ENCODE measurements around the gene RBBP8NL.

GRCh38 chr20:62362991-62363919 is 64.1 kb downstream of the RBBP8NL start:
- TF ChIP-seq CTCF (conservative IDR thresholded peaks at IDR 0.05; ENCODE audit: low read depth, low read length) = no peak
- no peak for TF ChIP-seq EZH2 (IDR thresholded peaks at IDR 0.05; ENCODE audit: borderline replicate concordance, low read depth, low read length, poor library complexity, severe bottlenecking)
